ENCODE results near the gene ZBTB16. TPM values are rescaled to one million over a fixed set of nuclear protein-coding genes. Genes with fewer than 3 reads are reported as not detected.
A peak's percentile ranks its signal among the peaks of the same experiment; 100 is the strongest.

ZBTB16 gene
- total and polyA plus RNA-seq, 12 donors, result 18.3 to 108 (median 54.6) TPM

DNA sequence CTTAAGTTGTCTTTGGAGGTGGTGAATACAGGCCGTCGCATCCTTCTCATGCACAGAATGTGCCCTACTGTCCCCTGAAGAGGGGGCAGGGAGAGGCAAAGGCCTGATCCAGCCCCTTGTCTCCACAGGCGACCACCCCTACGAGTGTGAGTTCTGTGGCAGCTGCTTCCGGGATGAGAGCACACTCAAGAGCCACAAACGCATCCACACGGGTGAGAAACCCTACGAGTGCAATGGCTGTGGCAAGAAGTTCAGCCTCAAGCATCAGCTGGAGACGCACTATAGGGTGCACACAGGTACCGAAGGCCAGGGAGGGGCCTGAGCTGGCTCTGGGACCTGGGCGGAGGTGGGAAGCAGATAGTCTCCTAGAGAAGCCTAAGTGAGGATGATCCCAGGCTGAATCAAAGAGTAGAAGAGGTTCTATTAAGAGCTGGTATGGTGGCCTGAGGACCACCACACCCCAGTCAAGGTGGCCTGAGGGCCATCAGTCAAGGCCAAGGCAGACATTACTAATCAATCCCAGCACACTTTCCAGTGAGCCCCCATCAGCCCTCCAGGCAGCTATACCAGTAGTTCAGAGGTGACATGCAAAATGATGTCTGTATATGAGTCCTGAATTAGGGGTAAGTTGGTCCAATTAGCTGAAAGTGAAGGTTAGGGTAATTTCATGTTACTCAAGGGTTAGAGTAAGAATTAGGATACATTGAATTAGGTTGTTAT is 187.7 kb downstream of the ZBTB16 start:
- TF ChIP-seq, protein P1, sequence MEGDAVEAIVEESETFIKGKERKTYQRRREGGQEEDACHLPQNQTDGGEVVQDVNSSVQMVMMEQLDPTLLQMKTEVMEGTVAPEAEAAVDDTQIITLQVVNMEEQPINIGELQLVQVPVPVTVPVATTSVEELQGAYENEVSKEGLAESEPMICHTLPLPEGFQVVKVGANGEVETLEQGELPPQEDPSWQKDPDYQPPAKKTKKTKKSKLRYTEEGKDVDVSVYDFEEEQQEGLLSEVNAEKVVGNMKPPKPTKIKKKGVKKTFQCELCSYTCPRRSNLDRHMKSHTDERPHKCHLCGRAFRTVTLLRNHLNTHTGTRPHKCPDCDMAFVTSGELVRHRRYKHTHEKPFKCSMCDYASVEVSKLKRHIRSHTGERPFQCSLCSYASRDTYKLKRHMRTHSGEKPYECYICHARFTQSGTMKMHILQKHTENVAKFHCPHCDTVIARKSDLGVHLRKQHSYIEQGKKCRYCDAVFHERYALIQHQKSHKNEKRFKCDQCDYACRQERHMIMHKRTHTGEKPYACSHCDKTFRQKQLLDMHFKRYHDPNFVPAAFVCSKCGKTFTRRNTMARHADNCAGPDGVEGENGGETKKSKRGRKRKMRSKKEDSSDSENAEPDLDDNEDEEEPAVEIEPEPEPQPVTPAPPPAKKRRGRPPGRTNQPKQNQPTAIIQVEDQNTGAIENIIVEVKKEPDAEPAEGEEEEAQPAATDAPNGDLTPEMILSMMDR (IDR thresholded peaks at IDR 0.05), result no peak
- peaks cover 3 to 87% (median 40%) of the 10 kb centered on the region in 9 donors for H3K36me3 ChIP-seq
- H3K27ac ChIP-seq, result no peak overlapping the region
- no peaks in the 10 kb centered on the region for H3K9me3 ChIP-seq
- intact Hi-C loops (cut with DNase I), result loop anchor here in 2 of 10 donors (5.0 kb wide), 2 partner anchors 35 to 65 kb away; no protein-coding TSS in a partner anchor
- H3K4me3 ChIP-seq, result no peak overlapping the region
- no peaks in the 10 kb centered on the region for H3K27me3 ChIP-seq
- ATAC-seq (no peak), DNase-seq (no peak)
- H3K4me1 ChIP-seq, result peaks cover 6 to 49% (median 26%) of the 10 kb centered on the region in 9 donors
- WGBS, 2 donors, result 97% methylated on average over 11 of the region's 11 CpGs

DNA sequence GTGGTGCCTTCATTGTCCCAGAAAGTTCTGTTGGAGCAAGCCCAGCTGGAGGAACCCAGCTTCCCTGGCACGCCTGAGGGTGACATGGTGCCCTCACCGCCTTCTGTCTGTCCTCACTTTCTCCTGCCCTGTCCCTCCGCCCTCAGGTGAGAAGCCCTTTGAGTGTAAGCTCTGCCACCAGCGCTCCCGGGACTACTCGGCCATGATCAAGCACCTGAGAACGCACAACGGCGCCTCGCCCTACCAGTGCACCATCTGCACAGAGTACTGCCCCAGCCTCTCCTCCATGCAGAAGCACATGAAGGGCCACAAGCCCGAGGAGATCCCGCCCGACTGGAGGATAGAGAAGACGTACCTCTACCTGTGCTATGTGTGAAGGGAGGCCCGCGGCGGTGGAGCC is 190.7 kb downstream of the ZBTB16 start:
- Histone ChIP-seq H3K9me3 (no peaks in the 10 kb centered on the region), H3K27me3 (no peaks in the 10 kb centered on the region), H3K27ac (peak overlapping the region in 1 of 10 donors; percentile 52), H3K4me3 (no peak overlapping the region), H3K4me1 (peaks cover 0 to 21% (median 11%) of the 10 kb centered on the region in 9 donors), H3K36me3 (peaks cover 0 to 87% (median 38%) of the 10 kb centered on the region in 9 donors)
- no peak for DNase-seq
- TF ChIP-seq, protein P1 (IDR thresholded peaks at IDR 0.05), result no peak
- ATAC-seq, result peak in 1 of 8 donors; percentile 33
- 93 to 97% methylated on average over 17 of the region's 17 CpGs for WGBS, 2 donors
- intact Hi-C loops (cut with DNase I), result loop anchor here in 1 of 10 donors (10.0 kb wide), 2 partner anchors 55 to 185 kb away; no protein-coding TSS in a partner anchor

DNA sequence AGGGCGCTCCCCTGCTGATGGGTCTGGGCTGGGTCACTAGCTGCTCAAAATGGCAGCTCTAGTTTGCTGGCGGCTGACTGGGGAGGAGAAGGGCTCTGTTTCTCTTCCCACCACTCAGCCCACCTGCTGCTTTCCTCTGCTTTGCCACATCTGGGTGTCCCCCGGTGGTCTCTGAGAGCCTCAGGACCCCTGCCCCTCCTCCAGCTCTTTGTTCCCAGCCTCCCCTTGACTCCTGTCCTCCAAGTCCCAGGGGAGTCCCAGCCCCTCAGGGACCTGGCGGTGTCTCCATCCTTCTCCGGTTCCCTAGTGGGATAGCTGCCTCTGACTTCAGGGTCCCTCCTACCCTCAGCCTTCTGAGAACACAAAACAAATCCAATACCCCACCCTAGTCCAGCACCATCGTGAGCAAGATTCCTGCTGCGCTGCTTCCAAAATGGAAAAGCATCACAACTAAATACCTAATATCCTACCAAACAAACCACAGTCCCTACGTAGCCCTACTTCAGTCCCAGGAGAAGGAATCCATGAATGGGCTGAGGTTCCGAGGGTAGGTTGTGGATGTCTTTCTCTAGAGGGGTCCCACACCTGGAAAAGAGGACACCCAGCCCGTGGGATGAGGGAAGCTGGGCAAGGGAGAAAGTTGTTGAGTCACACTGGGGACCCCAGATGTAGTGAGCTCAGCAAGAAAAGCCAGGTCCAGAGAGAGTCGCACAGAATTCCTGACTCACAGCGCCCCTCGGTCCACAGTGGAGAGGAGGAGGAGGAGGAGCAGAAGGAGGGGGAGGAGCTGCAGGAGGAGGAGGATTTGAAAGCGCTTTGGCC is 191.7 kb downstream of the ZBTB16 start:
- no peaks in the 10 kb centered on the region for H3K9me3 ChIP-seq
- peaks cover 0 to 22% (median 15%) of the 10 kb centered on the region in 9 donors for H3K4me1 ChIP-seq
- DNase-seq (peak in 1 of 2 donors; percentile 41), ATAC-seq (peak in 7 of 8 donors; percentile 26 to 77 (median 62))
- peak overlapping the region in 8 of 10 donors; percentile 3 to 71 (median 45) for H3K27ac ChIP-seq
- peaks cover 0 to 79% (median 35%) of the 10 kb centered on the region in 9 donors for H3K36me3 ChIP-seq
- TF ChIP-seq, protein P1 (IDR thresholded peaks at IDR 0.05), result no peak
- intact Hi-C loops (cut with DNase I), result loop anchor here in 1 of 10 donors (10.0 kb wide), 2 partner anchors 56 to 186 kb away; no protein-coding TSS in a partner anchor
- WGBS, 2 donors, result 78 to 83% methylated on average over 13 to 14 of the region's 14 CpGs
- no peak overlapping the region for H3K4me3 ChIP-seq
- H3K27me3 ChIP-seq, result no peaks in the 10 kb centered on the region

DNA sequence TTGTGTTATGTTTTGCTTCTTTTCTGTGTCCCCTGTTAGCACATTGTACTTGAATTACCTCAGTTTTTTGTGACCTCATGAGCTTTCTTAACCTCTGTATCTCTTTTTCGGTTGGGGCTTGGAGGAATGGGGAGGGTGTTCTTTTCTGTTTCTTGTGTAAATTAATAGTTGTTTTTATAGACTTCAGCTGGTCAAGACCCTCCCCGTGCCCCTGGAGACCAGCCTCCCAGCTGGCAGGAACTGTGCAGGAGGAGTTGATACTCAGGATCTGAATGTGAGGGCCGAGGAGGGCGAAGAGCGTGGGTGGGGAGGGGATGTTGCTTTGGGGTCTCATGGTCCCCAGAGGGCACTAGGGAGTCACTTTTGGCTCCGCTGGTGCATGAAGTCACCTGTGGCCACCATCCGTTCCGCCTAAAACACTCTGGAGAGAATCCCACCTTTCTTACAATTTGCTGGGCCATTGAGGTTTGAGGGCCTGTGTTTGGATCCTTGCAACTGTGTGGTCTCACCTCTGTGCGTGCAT is 192.4 kb downstream of the ZBTB16 start:
- H3K36me3 ChIP-seq, result peaks cover 0 to 72% (median 29%) of the 10 kb centered on the region in 9 donors
- TF ChIP-seq, protein P1 (IDR thresholded peaks at IDR 0.05), result no peak
- peaks cover 0 to 29% (median 22%) of the 10 kb centered on the region in 9 donors for H3K4me1 ChIP-seq
- no peak overlapping the region for H3K4me3 ChIP-seq
- intact Hi-C loops (cut with DNase I), result loop anchor here in 1 of 10 donors (10.0 kb wide), 2 partner anchors 57 to 187 kb away; no protein-coding TSS in a partner anchor
- no peaks in the 10 kb centered on the region for H3K27me3 ChIP-seq
- DNase-seq (no peak), ATAC-seq (peak in 2 of 8 donors; percentile 9 to 13)
- H3K9me3 ChIP-seq, result no peaks in the 10 kb centered on the region
- peak overlapping the region in 5 of 10 donors; percentile 24 to 71 (median 52) for H3K27ac ChIP-seq
- 82% methylated on average over 9 of the region's 9 CpGs for WGBS, 2 donors

Measured in heart right ventricle (tissue), 16 donors.